NCI-H2196 treated with DMSO at 0.1 percent for 48 hours (cell line): Measurements from ENCODE around the gene TMEM130.

Experiments used
- DNase-seq: peaks from one replicate; lab custom pipeline; 2025; ENCODE audit not compliant: unreplicated experiment; lab: John Stamatoyannopoulos, UW

The TMEM130 gene, protein sequence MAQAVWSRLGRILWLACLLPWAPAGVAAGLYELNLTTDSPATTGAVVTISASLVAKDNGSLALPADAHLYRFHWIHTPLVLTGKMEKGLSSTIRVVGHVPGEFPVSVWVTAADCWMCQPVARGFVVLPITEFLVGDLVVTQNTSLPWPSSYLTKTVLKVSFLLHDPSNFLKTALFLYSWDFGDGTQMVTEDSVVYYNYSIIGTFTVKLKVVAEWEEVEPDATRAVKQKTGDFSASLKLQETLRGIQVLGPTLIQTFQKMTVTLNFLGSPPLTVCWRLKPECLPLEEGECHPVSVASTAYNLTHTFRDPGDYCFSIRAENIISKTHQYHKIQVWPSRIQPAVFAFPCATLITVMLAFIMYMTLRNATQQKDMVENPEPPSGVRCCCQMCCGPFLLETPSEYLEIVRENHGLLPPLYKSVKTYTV

DNA sequence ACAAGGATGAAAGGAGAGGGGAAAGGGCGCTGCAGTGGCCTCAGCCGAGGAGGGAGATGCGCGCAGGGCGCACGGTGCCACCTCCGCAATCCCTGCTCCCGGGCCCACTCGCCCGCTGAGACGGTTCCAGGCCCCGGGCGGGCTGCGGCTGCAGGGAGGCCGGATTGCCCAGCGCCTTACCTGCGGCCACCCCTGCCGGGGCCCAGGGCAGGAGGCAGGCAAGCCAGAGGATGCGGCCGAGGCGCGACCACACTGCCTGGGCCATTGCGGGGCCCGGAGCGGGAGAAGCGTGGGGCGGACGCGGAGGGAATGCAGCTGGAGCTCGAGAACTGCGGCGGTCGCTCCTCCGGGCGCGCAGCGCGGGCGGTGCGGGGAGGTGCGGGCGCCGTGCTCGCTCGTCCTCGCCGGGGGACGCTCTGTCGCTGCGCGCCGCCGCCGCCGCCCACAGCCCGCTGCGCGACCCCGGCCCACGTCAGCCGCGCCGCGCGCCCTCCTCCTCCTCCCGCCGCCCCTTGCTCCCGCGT, at the start of gene TMEM130:
TSS of gene TMEM130 (minus strand) at position 418 of the 524 bp plus-strand sequence. CDS start at position 265, 153 bp downstream.
- no peak for DNase-seq

DNA sequence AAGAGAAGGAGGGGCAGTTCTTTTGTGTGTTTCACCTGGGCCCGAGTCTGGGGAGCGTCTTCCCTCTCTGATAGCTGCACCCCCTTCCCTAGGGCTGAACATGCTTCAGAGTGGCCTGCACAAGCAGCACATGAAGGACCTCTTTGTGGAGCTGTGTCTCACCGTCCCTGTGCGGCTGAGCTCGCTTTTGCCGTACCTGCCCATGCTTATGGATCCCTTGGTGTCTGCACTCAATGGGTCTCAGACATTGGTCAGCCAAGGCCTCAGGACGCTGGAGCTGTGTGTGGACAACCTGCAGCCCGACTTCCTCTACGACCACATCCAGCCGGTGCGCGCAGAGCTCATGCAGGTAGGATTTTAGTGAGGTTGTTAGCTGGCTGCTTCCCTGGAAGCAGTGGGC, 47.5 kb upstream of the TMEM130 start:
- DNase-seq = no peak

DNA sequence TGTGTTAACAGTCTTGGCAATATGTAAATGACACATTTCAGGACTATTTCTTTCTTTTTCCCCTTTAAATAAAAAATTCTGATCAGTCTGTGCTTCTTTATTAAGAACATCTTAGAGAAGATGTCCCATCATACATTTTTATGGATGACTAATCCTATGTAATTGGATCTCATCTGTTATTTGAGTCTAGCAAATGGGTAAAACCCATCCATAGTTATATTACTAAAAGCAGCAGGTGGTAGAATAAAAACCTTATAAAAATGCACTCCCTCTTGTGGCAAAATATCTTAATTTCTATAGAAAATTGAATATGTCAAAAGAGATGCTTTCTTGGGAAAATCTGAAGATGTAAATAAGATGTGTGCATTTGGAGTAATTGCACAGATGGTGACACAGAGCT, 43.8 kb upstream of the TMEM130 start:
- no peak for DNase-seq

DNA sequence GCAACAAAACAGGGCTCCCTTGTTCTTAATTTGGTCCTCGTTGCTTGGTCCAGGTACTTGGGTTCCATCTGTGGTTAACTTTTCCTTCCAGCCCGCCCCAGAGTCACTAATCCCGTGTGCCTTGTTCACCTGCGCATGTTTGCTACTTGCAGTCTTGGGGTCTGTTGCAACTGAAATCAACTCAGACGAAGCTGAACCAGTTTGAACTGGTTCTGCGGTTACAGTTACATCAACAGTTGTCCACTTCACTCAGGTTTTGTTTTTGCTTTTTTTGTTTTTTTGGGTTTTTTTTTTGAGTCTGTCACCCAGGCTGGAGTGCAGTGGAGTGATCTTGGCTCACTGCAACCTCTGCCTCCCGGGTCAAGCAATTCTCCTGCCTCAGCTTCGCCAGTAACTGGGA, 43.2 kb upstream of the TMEM130 start:
- DNase-seq = no peak

DNA sequence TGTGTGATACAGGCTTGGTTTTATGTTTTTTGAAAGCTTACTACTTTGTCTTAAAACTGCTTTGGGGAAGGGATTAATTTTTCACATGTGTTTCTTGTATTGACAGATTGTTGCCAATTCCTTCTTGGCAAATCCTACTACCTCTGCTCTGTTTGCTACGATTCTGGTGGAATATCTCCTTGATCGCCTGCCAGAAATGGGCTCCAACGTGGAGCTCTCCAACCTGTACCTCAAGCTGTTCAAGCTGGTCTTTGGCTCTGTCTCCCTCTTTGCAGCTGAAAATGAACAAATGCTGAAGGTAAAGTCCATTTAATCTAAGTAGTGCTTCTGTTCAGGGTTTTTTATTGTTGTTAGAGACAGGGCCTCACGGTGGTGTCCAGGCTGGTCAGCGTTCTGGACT, 42.1 kb upstream of the TMEM130 start:
- no peak for DNase-seq

DNA sequence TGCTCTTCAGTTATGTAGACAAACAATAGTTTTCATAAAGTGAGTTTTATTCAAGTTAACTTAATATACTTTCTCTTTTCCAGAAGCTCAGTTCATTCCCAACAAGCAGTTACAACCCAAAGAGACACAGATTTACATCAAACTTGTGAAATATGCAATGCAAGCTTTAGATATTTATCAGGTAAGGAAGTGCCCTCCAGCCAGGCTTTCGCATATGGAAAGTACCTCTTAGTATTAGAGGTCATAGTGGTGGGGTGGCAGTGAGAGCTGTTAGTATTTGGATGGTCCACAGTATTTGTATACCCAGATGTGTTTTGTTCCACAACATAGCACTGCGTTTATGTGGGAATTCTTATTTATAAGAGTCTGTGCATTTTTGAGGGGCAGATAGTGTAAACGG, 40.6 kb upstream of the TMEM130 start:
- no peak for DNase-seq

DNA sequence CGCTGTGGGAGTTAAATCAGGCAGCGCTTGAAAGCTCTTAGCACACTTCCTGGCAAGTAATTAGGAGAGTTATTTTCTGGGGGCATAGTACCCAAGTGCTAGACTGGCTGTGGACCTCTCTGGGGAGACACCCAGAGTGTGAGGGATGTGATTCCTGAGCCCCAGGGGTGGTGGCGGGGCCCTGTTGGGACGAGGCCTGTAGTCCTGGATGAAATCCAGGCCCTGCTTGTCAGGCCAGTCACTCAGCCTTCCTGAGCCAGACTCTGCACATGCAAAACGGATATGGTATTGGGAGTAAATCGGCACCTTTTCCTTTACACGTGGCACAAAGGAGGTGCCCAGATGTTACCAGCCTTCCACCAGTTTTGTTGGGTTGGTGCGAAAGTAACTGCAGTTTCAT, 39.7 kb upstream of the TMEM130 start:
- DNase-seq = no peak

DNA sequence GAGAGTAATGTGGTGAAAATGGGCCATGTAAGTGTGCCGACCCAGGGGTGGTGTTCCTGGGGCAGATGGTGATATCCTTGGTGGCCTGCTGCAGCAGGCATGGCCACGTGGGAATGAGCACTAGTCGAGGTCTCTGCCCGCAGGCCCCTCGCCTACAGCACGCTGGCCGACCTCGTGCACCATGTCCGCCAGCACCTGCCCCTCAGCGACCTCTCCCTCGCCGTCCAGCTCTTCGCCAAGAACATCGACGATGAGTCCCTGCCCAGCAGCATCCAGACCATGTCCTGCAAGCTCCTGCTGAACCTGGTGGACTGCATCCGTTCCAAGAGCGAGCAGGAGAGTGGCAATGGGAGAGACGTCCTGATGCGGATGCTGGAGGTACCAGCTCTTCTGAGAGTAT, 38.8 kb upstream of the TMEM130 start:
- no peak for DNase-seq

DNA sequence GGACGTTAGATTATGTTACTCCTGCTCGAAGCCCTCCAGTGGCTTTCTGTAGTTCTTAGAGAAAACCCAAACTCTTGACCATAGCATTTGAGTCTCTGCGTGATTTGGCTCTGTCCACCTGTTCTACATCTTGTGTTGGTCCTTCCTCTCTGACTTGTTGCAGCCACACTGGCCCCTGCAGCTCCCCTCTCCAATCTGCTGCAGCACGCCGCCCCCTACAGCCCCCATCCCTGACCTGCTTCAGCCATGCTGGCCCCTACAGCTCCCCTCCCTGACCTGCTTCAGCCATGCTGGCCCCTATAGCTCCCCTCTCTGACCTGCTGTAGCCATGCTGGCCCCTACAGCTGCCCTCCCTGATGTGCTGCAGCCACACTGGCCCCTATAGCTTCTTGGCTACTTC, 37.8 kb upstream of the TMEM130 start:
- DNase-seq = no peak

DNA sequence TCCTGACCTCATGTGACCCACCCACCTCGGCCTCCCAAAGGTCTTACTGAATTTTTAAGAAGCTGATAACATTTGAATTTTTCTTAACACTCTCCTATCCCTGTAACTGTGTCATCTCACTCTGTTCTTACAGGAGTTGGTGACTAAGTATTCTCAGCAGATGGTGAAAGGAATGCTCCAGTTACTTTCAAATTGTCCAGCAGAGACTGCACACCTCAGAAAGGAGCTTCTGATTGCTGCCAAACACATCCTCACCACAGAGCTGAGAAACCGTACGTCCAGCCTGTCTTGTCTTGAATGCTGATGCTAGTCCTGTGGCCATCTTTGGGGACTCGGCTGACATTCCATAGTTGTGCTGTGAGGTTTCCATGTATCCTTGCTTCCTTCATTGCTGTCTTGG, 33.4 kb upstream of the TMEM130 start:
- no peak for DNase-seq

DNA sequence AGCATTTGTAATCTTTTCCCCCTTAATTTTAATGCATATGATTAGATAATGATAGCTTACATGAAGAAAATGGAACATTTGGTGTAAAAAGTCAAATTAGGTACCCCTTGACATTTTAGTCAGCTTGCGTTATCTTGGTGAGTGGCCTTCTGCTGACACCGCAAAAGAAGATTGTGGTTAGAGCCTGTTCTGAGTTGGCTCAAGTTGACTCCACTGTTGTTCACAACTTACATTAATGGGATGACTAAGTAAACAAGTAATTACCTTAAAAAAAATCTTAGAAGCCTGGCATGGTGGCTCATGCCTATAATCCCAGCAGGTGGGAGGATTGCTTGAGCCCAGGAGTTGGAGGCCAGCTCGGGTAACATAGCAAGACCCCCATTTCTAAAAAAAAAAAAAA, 32.7 kb upstream of the TMEM130 start:
- no peak for DNase-seq

DNA sequence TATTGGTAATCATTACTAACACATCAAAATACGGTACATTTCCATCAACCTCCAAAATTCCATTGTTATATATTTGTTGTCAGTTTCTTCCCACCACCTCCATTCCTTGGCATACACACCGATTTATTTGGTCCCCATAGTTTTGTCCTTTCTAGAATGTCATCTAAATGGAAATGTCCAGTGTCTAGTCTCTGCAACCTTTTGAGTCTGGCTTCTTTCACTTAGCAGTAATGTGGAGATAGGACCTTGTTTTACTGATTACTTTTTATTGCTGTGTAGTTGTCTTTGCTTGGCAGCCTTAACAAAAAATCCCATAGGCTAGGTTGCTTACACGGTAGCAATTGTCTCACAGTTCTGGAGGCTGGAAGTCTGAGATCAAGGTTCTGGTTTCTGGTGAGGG, 31.0 kb upstream of the TMEM130 start:
- no peak for DNase-seq

DNA sequence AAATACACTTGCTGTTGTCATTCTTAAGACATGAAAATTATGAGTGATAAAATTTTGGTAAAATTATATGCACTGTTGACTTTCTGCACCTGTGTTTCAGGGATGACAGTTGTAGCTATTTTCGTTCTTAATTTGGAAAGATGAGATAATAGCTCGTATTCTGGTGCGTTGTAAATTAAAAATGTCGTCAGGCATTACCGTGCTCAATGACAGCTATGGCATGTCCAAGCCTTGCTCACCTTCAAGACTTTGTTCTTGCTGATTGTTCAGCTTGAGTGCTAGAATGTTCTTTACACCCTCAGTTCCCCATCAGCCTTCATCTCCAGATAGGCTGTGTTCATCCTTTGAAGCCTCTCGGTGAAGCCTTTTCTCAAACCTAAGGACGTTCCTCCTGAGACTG, 30.0 kb upstream of the TMEM130 start:
- DNase-seq = no peak

DNA sequence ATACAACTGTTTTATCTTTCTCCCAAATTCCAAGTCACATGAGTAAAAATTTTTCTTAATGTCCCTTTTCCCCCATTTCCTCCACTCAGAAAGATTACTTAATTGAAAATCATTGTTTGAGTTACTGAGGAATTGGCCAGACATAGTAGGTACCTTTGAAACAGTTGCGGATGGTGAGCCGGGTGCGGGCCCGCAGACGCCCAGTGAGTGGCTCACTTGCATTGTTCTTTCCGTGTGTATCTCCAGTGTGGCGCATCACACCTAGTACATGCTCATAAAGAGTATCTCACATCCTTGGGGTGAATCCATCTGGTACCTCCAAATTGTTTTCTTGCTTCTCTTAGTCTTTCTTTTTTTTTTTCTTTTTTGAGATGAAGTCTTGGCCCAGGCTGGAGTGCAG, 22.8 kb upstream of the TMEM130 start:
- DNase-seq = no peak

DNA sequence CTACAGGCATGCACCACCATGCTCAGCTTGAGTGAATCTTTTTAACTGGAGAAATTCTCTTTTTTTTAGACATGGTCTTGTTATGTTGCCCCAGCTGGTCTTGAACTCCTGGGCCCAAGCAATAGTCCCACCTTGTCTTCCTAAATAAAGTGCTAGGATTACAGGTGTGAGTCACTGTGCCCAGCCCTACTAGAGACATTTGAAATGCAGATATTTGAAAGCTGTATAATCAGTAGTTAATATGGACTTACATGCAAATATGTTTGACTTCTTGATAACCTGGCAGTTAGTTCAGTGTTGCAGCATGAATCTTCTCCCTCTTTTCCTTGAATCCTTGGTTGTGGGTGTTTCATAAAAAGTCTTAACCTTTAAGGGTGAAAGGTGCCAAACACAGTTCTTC, 17.2 kb upstream of the TMEM130 start:
- DNase-seq = no peak

DNA sequence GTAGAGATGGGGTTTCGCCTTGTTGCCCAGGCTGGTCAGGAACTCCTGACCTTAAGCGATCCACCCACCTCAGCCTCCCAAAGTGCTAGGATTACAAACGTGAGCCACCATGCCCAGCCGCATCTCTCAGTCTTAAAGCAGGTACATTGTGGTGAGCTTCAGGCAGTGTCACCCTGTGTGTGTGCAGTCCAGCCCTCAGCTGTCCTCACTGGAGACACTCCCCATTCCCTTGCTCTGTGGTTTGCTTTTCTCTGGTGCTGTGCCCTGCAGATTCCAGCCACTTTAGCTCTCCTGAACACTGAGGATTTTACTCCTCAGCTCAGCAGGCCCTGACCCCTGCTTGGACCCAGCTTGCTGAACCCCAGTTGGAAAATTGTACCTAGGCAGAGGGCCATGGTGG, 14.6 kb upstream of the TMEM130 start:
- no peak for DNase-seq

DNA sequence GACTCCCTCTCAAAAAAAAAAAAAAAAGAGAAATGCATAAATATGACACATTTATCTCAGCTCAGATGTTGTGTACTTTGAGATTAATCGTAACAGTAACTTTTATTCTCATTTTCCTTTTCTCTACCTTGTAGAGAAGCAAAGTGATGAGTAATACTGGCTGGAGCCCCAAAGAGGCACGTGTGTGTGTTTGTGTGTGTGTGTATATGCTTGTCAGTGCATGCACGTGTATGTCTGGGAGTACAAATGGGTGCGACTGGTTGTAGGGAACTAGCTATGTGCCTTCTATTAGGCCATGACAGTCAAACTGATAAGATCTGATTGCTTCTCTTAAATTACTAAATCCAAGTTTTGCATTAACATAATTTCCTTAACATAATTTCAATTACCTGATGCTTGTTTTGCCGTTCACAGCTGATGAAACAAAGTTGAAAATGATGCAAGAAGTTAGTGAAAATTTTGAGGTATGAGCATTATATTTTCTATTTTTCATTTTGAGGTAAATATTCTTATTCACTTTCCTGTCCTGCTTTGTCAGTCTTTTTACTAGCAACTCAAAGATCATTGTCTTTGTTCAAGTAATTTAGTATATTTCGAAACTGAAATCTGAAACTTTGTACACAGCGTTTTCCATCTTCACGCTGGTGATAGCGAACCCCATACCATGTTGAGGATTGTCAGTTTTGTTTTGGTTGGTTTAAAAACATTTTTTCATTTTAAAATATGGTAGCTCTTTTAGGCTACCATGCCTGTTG, 11.9 kb upstream of the TMEM130 start:
- no peak for DNase-seq

DNA sequence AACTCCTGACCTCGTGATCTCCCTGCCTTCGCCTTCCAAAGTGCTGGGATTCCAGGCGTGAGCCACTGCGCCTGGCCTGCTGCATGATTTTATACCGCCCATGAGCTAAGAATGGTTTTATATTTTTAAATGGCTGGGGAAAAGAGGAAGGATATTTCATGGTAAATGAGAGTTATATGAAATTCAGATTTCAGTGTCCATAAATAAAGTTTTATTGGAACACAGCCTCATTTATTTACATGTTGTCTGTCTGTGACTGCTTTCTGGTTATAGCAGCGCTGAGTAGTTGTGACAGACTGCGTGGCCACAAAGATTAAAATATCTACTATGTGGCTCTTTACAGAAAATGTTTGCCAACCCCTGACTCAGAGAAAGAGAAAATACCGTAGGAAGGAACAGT, 10.7 kb upstream of the TMEM130 start:
- DNase-seq = no peak

DNA sequence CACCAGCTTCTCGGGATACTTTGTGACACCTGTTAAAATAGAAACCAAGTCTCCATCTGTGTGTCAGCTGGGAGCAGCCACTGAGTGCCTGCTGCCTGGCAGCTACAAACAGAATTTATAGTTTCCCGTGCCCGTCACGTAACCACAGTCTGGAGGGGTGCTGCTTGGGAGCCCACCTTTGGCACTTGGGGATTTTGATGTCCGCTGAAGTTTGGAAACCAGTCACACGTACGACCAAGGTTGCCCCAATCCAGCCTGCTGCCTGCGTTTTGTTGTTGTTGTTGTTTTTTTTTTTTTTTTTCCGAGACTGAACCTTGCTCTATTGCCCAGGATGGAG, 10.1 kb upstream of the TMEM130 start:
- DNase-seq = no peak

DNA sequence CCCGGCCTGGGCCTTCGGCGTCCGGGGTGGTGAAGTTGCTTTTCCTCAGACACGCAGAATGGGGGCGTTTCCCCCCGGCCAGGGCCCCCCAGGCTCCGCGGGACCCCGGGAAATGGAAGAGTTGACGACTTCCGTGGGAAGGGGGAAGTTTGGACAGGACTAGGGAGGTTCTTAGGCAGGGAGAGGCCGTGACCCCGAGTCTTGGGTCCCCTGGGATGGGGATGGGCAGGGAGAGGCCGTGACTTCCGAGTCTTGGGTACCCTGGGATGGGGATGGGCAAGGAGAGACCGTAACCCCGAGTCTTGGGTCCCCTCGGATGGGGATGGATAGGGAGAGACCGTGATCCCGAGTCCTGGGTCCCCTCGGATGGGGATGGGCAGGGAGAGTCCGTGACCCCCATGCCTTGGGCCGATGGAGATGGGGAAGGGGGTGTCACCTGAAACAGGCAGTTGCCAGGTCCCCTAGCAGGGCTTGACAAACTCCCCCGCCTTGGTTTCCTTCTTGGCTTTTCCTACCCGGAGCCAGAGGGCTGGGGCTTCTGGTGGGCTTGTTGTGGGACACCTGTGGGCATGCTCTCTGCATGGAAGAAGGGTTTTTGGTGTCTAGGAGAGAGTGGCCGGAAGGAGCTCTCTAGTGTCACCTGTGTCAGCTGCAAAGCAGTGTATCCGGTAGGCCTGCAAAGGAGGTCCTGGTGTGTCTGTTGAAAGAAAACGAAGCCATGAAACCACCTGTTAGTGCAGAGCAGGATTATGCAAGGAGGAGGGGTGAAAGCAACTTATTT, 9.6 kb upstream of the TMEM130 start:
- peak; percentile 54 for DNase-seq

DNA sequence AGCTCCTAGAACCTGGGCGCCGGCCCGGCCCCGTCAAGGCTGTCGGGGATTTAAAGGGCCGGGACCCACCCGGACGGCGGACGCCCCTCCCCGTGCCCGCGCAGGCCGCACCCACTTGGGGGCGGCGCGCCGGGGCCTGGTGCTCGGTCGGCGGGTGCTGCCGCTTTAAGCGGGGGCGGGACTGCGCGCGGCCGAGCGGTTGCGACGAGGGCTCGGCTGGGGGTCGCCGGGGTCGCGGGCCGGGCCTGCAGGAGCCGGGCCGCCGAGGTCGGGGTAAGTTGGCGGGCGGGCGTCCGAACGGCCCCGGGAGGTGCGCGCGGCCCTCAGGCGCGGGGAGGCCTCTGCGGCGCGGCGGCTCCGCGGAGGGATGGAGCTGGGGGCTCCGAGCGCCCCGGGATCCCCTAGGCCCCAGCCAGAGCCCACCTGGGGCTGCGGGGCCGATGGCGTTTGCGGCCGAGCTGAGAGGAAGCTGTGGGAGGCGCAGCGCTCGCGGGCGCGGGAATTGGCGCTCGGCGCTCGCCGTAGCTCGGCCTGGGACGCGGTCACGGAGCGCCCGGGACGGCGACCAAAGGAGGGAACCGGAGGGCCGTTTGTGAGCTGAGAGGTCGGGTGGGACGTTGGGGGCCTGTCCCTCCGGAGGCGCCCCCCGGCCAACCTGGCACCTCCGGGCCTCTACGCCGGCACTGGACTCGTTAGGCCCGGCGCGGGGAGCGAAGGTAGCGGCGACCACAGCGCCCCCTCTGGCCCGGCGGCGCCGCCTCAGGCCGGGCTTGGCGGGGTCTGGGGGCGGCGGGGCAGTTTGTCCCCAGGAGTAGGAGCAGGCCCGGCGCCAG, 8.8 kb upstream of the TMEM130 start, which contains the start of gene TRRAP:
TSS of gene TRRAP (plus strand) at position 168 of the 833 bp plus-strand sequence. CDS start 2,619 bp downstream, outside the sequence.
- DNase-seq = peak; percentile 55
